ENCODE results near the gene CDC14A. TPM values are rescaled to one million over a fixed set of nuclear protein-coding genes. Genes with fewer than 3 reads are reported as not detected.

Gene CDC14A
- total and polyA plus RNA-seq, 2 experiments from 2014 or later: 7.3 to 14.5 TPM

DNA sequence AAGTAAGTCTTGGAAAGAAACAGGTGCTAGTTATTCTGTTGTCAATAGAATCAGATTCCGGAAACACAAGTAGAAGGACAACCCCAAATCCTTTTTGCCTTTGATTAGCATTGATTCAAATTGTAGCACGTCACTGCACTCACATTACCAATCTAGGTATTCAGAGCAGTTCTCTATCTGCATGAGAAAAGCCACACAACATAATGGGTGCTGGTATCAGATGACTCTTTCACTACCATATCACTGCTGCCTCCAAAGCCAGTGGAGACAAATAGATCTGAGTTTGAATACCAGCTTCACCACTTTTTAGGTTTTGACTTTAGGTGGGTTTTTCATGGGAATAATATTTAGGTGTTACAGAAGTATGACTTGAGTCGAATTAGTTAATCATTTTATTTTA lies 47.4 kb upstream of the CDC14A start:
- TF ChIP-seq, protein P1, sequence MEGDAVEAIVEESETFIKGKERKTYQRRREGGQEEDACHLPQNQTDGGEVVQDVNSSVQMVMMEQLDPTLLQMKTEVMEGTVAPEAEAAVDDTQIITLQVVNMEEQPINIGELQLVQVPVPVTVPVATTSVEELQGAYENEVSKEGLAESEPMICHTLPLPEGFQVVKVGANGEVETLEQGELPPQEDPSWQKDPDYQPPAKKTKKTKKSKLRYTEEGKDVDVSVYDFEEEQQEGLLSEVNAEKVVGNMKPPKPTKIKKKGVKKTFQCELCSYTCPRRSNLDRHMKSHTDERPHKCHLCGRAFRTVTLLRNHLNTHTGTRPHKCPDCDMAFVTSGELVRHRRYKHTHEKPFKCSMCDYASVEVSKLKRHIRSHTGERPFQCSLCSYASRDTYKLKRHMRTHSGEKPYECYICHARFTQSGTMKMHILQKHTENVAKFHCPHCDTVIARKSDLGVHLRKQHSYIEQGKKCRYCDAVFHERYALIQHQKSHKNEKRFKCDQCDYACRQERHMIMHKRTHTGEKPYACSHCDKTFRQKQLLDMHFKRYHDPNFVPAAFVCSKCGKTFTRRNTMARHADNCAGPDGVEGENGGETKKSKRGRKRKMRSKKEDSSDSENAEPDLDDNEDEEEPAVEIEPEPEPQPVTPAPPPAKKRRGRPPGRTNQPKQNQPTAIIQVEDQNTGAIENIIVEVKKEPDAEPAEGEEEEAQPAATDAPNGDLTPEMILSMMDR (IDR thresholded peaks at IDR 0.05; ENCODE audit: poor library complexity): no peak
- TF ChIP-seq EZH2 (IDR thresholded peaks at IDR 0.05; ENCODE audit: borderline replicate concordance) (no peak), EZH2phosphoT487 (IDR thresholded peaks at IDR 0.05; ENCODE audit: low read depth, severe bottlenecking, unreplicated experiment) (no peak)
- Histone ChIP-seq H3K9me3 (ENCODE audit: low read depth) (no peaks in the 10 kb centered on the region), H2AFZ (no peak overlapping the region), H3K36me3 (replicated peaks; ENCODE audit: insufficient read depth, low read depth) (no peaks in the 10 kb centered on the region), H3K27ac (no peak overlapping the region), H3K4me3 (no peak overlapping the region), H3K9me2 (replicated peaks; ENCODE audit: insufficient read depth) (no peaks in the 10 kb centered on the region), H3K27me3 (no peaks in the 10 kb centered on the region), H4K20me1 (ENCODE audit: insufficient read depth, poor library complexity, severe bottlenecking) (no peaks in the 10 kb centered on the region), H3K4me1 (ENCODE audit: insufficient read depth) (no peaks in the 10 kb centered on the region), H3K79me2 (no peaks in the 10 kb centered on the region), H3K4me2 (no peak overlapping the region)
- 74% methylated on average over 3 of the region's 3 CpGs for WGBS (ENCODE audit: low lambda C conversion rate, missing lambda C conversion rate)
- no peak for DNase-seq (ENCODE audit: low spot score)

DNA sequence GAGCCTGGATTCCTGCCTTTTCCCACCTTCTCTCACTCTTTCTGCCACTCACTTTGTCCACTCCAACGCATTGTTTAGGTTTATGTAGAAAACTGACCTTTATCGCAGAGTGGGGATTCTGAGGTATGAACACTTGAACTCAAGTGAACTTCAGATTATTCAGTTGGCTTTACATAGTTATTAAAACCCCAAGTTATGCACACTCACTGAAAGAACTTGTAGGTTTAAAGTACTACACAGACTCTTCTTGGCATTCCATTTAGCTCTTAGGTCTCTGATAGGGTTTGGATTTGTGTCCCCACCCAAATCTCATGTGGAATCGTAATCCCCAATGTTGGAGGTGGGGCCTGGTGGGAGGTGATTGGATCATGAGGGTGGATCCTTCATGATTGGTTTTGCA lies 46.4 kb upstream of the CDC14A start:
- no peak overlapping the region for H3K27ac ChIP-seq
- no peaks in the 10 kb centered on the region for H4K20me1 ChIP-seq (ENCODE audit: insufficient read depth, poor library complexity, severe bottlenecking)
- H3K36me3 ChIP-seq (replicated peaks; ENCODE audit: insufficient read depth, low read depth): no peaks in the 10 kb centered on the region
- 95% methylated on average over 3 of the region's 3 CpGs for WGBS (ENCODE audit: low lambda C conversion rate, missing lambda C conversion rate)
- H3K4me3 ChIP-seq: no peak overlapping the region
- H3K27me3 ChIP-seq: no peaks in the 10 kb centered on the region
- TF ChIP-seq EZH2 (IDR thresholded peaks at IDR 0.05; ENCODE audit: borderline replicate concordance) (no peak), EZH2phosphoT487 (IDR thresholded peaks at IDR 0.05; ENCODE audit: low read depth, severe bottlenecking, unreplicated experiment) (no peak)
- TF ChIP-seq, protein P1 (IDR thresholded peaks at IDR 0.05; ENCODE audit: poor library complexity): no peak
- no peaks in the 10 kb centered on the region for H3K79me2 ChIP-seq
- no peak overlapping the region for H2AFZ ChIP-seq
- DNase-seq (ENCODE audit: low spot score): no peak
- no peaks in the 10 kb centered on the region for H3K9me3 ChIP-seq (ENCODE audit: low read depth)
- no peaks in the 10 kb centered on the region for H3K4me1 ChIP-seq (ENCODE audit: insufficient read depth)
- no peak overlapping the region for H3K4me2 ChIP-seq
- H3K9me2 ChIP-seq (replicated peaks; ENCODE audit: insufficient read depth): no peaks in the 10 kb centered on the region

DNA sequence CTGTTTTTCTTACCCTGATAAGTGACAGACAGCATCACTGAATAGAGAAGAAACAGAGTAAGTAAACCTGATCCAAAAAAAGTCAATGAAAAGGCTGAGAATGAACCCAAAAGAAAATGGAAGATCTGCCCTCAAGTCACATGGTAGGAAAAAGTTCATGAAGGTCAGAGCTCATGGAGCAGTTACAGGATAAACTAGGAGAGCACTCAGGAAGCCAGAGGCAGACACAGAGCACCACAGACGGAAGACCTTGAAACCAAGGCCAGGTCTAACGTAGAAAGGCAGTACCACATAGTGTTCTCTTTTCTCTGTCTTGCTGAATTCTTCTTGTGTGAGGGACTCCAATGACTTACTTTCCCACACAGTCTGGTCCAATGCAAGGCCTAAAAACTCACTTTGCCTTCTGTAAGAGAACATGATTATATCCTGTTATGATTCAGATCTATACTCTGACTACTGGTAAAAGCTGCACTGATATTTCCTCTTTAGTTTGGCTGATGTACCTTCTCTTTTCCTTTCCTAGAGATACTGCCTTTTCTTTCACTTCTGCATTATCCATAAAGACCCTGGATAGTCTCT lies 45.5 kb upstream of the CDC14A start:
- H3K4me1 ChIP-seq (ENCODE audit: insufficient read depth): no peaks in the 10 kb centered on the region

More for the DNA sequence above, 45.5 kb upstream of the CDC14A start:
- 91% methylated on average over 2 of the region's 2 CpGs for WGBS (ENCODE audit: low lambda C conversion rate, missing lambda C conversion rate)
- Histone ChIP-seq H3K9me2 (replicated peaks; ENCODE audit: insufficient read depth) (no peaks in the 10 kb centered on the region), H3K36me3 (replicated peaks; ENCODE audit: insufficient read depth, low read depth) (no peaks in the 10 kb centered on the region), H3K9me3 (ENCODE audit: low read depth) (no peaks in the 10 kb centered on the region), H3K27ac (no peak overlapping the region), H3K4me3 (no peak overlapping the region), H3K4me2 (no peak overlapping the region), H4K20me1 (ENCODE audit: insufficient read depth, poor library complexity, severe bottlenecking) (no peaks in the 10 kb centered on the region), H3K27me3 (no peaks in the 10 kb centered on the region), H2AFZ (no peak overlapping the region), H3K79me2 (no peaks in the 10 kb centered on the region)
- DNase-seq (ENCODE audit: low spot score): no peak
- TF ChIP-seq EZH2phosphoT487 (IDR thresholded peaks at IDR 0.05; ENCODE audit: low read depth, severe bottlenecking, unreplicated experiment) (no peak), EZH2 (IDR thresholded peaks at IDR 0.05; ENCODE audit: borderline replicate concordance) (no peak)
- TF ChIP-seq, protein P1 (IDR thresholded peaks at IDR 0.05; ENCODE audit: poor library complexity): no peak

Data from hepatocyte (in vitro differentiated cells).